ENCODE data around the gene TRAF5. TPM values are rescaled to one million over a fixed set of nuclear protein-coding genes. Genes with fewer than 3 reads are reported as not detected.
"Not testable (repeated sequence)": the region's sequence is repeated elsewhere in the genome, so short reads cannot be mapped to it uniquely, and the experiment has no call there.

TRAF5 gene
- total RNA-seq, 1 donor from 2014 or later: 3.9 TPM

DNA sequence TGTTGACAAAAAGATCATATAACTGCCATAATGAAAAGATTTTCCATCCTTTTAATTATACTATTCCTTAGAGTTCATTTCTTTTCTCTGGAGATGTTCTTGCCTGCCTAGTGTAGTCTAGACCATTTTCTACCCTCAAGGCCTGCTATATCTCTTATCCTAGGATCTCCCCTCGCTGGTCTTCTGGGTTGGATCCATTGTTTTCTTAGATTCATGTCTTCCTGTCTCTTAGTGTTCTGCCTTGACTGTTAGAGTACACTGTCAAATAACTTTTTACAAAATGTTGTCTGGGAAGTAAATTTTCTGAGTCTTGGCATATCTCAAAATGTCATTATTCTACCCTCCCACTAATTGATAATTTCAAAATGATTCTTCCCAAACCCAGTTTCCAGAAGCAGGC, 66.6 kb downstream of the TRAF5 start:
- no peaks in the 10 kb centered on the region for H3K9me3 ChIP-seq

DNA sequence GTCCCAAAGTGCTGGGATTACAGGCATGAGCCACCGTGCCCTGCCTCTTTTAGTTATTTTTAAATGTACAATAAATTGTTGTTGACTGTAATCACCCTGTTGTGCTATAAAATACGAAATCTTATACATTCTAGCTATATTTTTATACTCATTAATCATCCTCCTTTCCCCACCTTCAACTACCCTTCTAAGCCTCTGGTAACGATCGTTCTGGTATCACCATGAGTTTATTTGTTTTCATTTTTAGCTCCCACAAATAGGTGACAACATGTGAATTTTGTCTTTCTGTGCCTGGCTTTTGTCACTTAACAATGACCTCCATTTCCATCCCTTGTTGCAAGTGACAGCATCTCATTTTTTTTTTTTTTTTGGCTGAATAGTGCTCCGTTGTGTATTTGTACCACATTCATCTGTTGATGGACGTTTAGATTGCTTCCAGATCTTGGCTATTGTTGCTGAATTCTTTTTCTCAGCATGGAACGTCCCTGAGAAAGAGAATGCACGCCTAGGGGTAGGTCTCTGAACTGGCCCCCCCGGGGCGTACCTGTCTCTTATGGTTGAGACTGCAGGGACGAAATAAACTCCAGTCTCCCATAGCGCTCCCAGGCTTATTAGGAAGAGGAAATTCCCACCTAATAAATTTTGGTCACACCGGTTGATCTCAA, 71.8 kb downstream of the TRAF5 start:
- H3K9me3 ChIP-seq; DNase-seq (ENCODE audit: low spot score in 2 of 2); H3K27me3 ChIP-seq; H3K4me1 ChIP-seq; intact Hi-C loops (cut with DNase I); H3K36me3 ChIP-seq; H3K4me3 ChIP-seq; H3K27ac ChIP-seq: not testable (repeated sequence)

More for the DNA sequence above, 66.6 kb downstream of the TRAF5 start:
- TF ChIP-seq, protein P1, sequence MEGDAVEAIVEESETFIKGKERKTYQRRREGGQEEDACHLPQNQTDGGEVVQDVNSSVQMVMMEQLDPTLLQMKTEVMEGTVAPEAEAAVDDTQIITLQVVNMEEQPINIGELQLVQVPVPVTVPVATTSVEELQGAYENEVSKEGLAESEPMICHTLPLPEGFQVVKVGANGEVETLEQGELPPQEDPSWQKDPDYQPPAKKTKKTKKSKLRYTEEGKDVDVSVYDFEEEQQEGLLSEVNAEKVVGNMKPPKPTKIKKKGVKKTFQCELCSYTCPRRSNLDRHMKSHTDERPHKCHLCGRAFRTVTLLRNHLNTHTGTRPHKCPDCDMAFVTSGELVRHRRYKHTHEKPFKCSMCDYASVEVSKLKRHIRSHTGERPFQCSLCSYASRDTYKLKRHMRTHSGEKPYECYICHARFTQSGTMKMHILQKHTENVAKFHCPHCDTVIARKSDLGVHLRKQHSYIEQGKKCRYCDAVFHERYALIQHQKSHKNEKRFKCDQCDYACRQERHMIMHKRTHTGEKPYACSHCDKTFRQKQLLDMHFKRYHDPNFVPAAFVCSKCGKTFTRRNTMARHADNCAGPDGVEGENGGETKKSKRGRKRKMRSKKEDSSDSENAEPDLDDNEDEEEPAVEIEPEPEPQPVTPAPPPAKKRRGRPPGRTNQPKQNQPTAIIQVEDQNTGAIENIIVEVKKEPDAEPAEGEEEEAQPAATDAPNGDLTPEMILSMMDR (IDR thresholded peaks at IDR 0.05): no peak
- H3K27me3 ChIP-seq: no peaks in the 10 kb centered on the region
- intact Hi-C loops (cut with DNase I): no loop called here
- H3K4me1 ChIP-seq: no peaks in the 10 kb centered on the region
- H3K27ac ChIP-seq: no peak overlapping the region
- H3K4me3 ChIP-seq: no peak overlapping the region
- no peak for DNase-seq (ENCODE audit: low spot score in 2 of 2)
- no peaks in the 10 kb centered on the region for H3K36me3 ChIP-seq

DNA sequence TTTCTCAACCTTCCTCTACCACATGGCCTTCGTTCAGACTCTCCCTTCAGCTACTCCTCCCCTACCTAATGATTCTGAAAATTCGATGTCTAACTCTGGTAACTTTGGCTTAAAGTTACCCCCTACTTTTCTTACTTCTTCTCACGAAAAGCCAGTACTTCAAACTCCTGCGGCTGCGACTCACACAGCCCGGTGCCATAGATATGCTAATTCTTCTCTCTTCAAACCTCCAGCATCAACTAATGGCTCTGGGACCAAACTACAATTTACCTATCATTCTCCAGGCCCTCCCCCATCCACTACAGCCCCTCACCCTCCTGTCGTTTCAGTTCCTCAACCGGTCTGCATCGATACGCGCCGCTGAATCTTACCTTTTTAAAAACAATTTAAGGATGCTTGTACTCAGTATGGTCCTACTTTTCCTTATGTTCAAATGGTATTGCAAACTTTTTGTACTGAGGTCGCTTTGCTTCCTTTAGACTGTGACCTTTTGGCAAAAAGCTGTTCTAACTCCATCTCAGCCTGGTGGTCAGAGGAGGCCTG, 73.3 kb downstream of the TRAF5 start:
- H3K36me3 ChIP-seq; H3K4me1 ChIP-seq; H3K4me3 ChIP-seq; H3K9me3 ChIP-seq; intact Hi-C loops (cut with DNase I); DNase-seq (ENCODE audit: low spot score in 2 of 2); H3K27me3 ChIP-seq; H3K27ac ChIP-seq: not testable (repeated sequence)

DNA sequence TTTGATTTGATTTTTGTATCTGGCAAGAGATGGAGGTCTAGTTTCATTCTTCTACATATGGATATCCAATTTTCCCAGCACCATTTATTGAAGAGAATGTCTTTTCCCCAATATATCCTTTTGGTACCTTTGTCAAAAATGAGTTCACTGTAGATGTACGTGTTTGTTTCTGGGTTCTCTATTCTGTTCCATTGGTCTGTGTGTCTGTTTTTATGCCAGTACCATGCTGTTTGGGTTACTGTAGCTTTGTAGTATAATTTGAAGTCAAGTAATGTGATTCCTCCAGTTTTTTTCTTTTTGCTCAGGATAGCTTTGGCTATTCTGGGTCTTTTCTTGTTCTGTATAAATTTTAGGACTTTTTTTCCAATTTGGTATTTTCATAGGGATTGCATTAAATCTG, 75.1 kb downstream of the TRAF5 start:
- H3K4me1 ChIP-seq; H3K4me3 ChIP-seq; H3K27ac ChIP-seq; H3K36me3 ChIP-seq; H3K27me3 ChIP-seq; H3K9me3 ChIP-seq; intact Hi-C loops (cut with DNase I); DNase-seq (ENCODE audit: low spot score in 2 of 2): not testable (repeated sequence)

DNA sequence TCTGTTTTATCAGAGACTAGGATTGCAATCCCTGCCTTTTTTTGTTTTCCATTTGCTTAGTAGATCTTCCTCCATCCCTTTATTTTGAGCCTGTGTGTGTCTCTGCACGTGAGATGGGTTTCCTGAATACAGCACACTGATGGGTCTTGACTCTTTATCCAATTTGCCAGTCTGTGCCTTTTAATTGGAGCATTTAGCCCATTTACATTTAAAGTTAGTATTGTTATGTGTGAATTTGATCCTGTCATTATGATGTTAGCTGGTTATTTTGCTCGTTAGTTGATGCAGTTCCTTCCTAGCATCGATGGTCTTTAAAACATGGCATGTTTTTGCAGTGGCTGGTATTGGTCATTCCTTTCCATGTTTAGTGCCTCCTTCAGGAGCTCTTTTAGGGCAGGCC, 79.5 kb downstream of the TRAF5 start:
- H3K36me3 ChIP-seq; intact Hi-C loops (cut with DNase I); H3K27me3 ChIP-seq; H3K27ac ChIP-seq; H3K4me3 ChIP-seq; H3K9me3 ChIP-seq; H3K4me1 ChIP-seq; DNase-seq (ENCODE audit: low spot score in 2 of 2): not testable (repeated sequence)

DNA sequence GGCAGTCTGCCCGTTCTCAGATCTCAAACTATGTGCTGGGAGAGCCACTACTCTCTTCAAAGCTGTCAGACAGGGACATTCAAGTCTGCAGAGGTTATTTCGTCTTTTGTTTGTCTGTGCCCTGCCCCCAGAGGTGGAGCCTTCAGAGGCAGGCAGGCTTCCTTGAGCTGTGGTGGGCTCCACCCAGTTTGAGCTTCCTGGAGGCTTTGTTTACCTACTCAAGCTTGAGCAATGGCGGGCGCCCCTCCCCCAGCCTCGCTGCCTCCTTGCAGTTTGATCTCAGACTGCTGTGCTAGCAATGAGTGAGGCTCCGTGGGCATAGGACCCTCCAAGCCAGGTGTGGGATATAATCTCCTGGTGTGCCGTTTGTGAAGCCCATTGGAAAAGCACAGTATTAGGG, 81.1 kb downstream of the TRAF5 start:
- H3K27me3 ChIP-seq; H3K36me3 ChIP-seq; DNase-seq (ENCODE audit: low spot score in 2 of 2); H3K4me3 ChIP-seq; H3K9me3 ChIP-seq; H3K4me1 ChIP-seq; H3K27ac ChIP-seq; intact Hi-C loops (cut with DNase I): not testable (repeated sequence)

DNA sequence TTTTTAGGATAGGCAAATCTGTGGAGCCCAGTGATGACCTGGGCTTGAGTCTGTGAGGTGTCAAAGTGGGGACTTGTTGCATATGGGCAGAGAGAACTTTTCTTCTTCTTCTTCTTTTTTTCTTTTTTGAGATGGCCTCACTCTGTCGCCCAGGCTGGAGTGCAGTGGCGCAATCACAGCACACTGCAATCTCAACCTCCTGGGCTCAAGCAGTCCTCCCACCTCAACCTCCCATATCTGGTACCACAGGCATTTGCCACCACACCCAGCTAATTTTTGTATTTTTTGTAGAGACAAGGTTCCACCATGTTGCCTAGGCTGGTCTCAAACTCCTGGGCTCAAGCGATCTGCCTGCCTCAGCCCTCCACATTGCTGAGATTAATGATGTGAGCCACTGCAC, 85.0 kb downstream of the TRAF5 start:
- H3K4me3 ChIP-seq: no peak overlapping the region
- TF ChIP-seq, protein P1 (IDR thresholded peaks at IDR 0.05): no peak
- H3K36me3 ChIP-seq: no peaks in the 10 kb centered on the region
- no peak overlapping the region for H3K27ac ChIP-seq
- no peaks in the 10 kb centered on the region for H3K4me1 ChIP-seq
- H3K9me3 ChIP-seq: no peaks in the 10 kb centered on the region
- intact Hi-C loops (cut with DNase I): no loop called here
- no peak for DNase-seq (ENCODE audit: low spot score in 2 of 2)
- no peaks in the 10 kb centered on the region for H3K27me3 ChIP-seq

DNA sequence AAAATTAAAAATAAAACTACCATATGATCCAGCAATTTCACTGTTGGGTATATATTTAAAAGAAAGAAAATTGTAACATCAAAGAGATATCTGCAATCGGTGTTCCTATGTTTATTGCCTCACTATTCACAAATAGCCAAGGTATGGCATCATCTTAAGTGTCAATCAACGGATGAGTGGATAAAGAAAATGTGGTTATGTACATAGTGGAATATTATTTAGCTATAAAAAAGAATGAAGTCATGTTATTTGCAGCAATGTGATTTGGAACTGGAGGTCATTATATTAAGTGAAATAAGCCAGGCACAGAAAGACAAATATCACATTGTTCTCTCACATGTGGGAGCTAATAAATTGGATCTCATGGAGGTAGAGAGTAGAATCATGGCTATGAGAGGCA, 89.1 kb downstream of the TRAF5 start:
- Histone ChIP-seq H3K4me3 (peak overlapping the region; percentile 60 to 66), H3K27me3 (no peaks in the 10 kb centered on the region), H3K9me3 (no peaks in the 10 kb centered on the region), H3K27ac (peak overlapping the region; percentile 54 to 80), H3K4me1 (no peaks in the 10 kb centered on the region), H3K36me3 (no peaks in the 10 kb centered on the region)
- DNase-seq (ENCODE audit: low spot score in 2 of 2): no peak
- TF ChIP-seq, protein P1 (IDR thresholded peaks at IDR 0.05): no peak
- intact Hi-C loops (cut with DNase I): loop anchor here (5.0 kb wide), 1 partner anchor 33 kb away; no protein-coding TSS in a partner anchor

DNA sequence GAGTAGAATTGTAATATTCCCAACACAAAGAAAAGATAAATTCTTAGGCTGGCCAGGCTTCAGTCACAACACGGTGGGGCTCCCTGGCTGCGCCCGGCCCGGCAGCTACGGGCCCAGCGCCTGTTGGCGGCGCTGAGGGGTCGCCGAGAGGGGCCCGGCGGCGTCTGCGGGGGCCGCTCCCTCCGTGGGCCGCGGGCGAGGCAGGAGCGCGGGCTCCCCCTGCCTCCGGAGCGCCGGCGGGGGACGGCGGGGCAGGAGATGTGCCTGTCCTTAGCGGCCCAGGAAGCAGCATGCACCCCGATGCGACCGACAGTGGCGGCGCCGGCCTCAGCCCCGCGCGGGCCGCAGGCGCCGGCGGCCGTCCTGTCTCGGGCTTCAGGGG, 89.6 kb downstream of the TRAF5 start:
- H3K4me1 ChIP-seq; H3K36me3 ChIP-seq; DNase-seq (ENCODE audit: low spot score in 2 of 2); H3K27me3 ChIP-seq; H3K9me3 ChIP-seq: not testable (repeated sequence)
- intact Hi-C loops (cut with DNase I): loop anchor here (5.0 kb wide), 1 partner anchor 34 kb away; no protein-coding TSS in a partner anchor
- H3K4me3 ChIP-seq: peak overlapping the region; percentile 60 to 66
- peak overlapping the region; percentile 54 to 80 for H3K27ac ChIP-seq

DNA sequence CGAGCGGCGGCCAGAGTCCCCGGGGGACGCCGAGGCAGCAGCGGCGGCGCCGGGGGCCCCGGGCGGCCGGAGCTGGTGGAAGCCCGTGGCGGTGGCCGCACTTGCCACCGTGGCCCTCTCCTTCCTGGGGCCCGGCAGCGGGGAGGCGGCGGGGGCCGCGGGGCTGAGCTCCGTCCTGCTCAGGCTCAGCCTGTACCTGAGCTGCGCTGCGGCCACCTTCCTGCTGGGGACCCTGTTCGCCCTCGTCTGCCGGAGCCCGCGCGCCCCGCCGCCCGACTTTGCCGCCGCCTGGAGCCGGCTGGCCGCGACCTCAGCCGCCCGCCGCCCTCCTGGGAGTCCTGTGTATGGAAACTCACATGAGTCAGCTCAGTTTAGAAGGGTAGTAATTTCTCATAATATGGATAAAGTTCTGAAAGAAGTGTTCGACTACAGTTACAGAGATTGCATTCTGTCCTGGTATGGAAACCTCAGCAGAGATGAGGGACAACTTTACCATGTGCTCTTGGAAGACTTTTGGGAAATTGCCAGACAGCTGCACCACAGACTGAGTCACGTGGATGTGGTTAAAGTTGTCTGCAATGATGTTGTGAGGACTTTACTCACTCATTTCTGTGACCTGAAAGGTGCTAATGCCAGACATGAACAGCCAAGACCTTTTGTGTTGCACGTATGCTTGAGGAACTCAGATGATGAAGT, 90.1 kb downstream of the TRAF5 start:
- peak overlapping the region; percentile 54 to 80 for H3K27ac ChIP-seq
- H3K27me3 ChIP-seq, H3K4me1 ChIP-seq, H3K9me3 ChIP-seq, H3K36me3 ChIP-seq: not testable (repeated sequence)
- peak in 1 of 2 donors; percentile 73 for DNase-seq (ENCODE audit: low spot score in 2 of 2)
- intact Hi-C loops (cut with DNase I): loop anchor here (5.0 kb wide), 1 partner anchor 34 kb away; no protein-coding TSS in a partner anchor
- peak overlapping the region; percentile 60 to 66 for H3K4me3 ChIP-seq
